ENCODE data around the gene IFI6.

GRCh38 chr1:27666294-27666693 is 5.7 kb downstream of the IFI6 start:
- TF ChIP-seq CTCF (IDR thresholded peaks at IDR 0.05; ENCODE audit: low read length) (no peak), EZH2 (IDR thresholded peaks at IDR 0.05; ENCODE audit: borderline replicate concordance, low read length) (no peak)
